ENCODE results near the gene NELFCD.

The NELFCD gene

DNA sequence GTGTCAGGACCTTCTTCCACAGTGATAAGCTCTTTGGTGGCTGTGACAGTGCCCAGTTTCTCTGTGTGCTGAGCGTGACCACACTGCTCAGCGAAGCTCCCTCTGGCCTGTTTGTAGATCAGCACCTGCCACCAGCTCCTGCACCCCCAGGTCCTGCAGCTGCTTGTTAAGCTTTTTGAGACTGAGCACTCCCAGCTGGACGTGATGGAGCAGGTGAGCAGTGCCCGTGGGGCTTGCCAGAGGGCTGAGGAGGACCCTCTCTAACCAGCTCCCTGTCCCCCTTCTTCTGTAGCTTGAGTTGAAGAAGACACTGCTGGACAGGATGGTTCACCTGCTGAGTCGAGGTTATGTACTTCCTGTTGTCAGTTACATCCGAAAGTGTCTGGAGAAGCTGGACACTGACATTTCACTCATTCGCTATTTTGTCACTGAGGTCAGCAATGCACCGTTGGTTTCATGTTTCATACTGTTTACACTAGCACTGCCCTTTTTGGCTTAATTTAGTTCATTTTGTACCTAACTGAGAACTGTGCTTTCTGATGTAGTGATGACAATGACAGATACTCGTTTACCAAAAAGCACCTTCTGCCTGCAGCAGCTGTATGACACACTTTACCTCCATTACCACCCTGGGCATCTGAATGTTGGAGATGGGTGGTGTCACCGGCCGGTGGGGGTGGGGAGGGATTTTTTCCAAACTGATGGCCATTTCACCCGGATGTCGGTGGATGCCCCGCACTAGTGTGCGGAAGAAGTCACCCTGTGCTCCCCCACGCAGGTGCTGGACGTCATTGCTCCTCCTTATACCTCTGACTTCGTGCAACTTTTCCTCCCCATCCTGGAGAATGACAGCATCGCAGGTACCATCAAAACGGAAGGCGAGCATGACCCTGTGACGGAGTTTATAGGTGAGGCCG is 12.5 kb downstream of the NELFCD start:
- TF ChIP-seq EP300 (IDR thresholded peaks at IDR 0.05; ENCODE audit: borderline replicate concordance) (no peak), FOXM1 (IDR thresholded peaks at IDR 0.05; ENCODE audit: borderline replicate concordance, low read depth) (no peak), NFIC (IDR thresholded peaks at IDR 0.05) (no peak), RAD21 (IDR thresholded peaks at IDR 0.05; ENCODE audit: low read depth) (no peak), EGR1 (IDR thresholded peaks at IDR 0.05) (no peak), TAF1 (IDR thresholded peaks at IDR 0.05; ENCODE audit: low read depth) (no peak), YY1 (IDR thresholded peaks at IDR 0.05; ENCODE audit: low read depth) (no peak), CREB1 (IDR thresholded peaks at IDR 0.05; ENCODE audit: low read depth) (no peak), TCF12 (IDR thresholded peaks at IDR 0.05; ENCODE audit: low read depth) (no peak), TEAD4 (IDR thresholded peaks at IDR 0.05) (no peak)
- TF ChIP-seq, protein P1, sequence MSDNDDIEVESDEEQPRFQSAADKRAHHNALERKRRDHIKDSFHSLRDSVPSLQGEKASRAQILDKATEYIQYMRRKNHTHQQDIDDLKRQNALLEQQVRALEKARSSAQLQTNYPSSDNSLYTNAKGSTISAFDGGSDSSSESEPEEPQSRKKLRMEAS (IDR thresholded peaks at IDR 0.05) = no peak
- TF ChIP-seq, protein P2, sequence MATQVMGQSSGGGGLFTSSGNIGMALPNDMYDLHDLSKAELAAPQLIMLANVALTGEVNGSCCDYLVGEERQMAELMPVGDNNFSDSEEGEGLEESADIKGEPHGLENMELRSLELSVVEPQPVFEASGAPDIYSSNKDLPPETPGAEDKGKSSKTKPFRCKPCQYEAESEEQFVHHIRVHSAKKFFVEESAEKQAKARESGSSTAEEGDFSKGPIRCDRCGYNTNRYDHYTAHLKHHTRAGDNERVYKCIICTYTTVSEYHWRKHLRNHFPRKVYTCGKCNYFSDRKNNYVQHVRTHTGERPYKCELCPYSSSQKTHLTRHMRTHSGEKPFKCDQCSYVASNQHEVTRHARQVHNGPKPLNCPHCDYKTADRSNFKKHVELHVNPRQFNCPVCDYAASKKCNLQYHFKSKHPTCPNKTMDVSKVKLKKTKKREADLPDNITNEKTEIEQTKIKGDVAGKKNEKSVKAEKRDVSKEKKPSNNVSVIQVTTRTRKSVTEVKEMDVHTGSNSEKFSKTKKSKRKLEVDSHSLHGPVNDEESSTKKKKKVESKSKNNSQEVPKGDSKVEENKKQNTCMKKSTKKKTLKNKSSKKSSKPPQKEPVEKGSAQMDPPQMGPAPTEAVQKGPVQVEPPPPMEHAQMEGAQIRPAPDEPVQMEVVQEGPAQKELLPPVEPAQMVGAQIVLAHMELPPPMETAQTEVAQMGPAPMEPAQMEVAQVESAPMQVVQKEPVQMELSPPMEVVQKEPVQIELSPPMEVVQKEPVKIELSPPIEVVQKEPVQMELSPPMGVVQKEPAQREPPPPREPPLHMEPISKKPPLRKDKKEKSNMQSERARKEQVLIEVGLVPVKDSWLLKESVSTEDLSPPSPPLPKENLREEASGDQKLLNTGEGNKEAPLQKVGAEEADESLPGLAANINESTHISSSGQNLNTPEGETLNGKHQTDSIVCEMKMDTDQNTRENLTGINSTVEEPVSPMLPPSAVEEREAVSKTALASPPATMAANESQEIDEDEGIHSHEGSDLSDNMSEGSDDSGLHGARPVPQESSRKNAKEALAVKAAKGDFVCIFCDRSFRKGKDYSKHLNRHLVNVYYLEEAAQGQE (IDR thresholded peaks at IDR 0.05; ENCODE audit: low read depth) = no peak
- TF ChIP-seq, protein P3, sequence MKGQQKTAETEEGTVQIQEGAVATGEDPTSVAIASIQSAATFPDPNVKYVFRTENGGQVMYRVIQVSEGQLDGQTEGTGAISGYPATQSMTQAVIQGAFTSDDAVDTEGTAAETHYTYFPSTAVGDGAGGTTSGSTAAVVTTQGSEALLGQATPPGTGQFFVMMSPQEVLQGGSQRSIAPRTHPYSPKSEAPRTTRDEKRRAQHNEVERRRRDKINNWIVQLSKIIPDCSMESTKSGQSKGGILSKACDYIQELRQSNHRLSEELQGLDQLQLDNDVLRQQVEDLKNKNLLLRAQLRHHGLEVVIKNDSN (IDR thresholded peaks at IDR 0.05) = no peak

DNA sequence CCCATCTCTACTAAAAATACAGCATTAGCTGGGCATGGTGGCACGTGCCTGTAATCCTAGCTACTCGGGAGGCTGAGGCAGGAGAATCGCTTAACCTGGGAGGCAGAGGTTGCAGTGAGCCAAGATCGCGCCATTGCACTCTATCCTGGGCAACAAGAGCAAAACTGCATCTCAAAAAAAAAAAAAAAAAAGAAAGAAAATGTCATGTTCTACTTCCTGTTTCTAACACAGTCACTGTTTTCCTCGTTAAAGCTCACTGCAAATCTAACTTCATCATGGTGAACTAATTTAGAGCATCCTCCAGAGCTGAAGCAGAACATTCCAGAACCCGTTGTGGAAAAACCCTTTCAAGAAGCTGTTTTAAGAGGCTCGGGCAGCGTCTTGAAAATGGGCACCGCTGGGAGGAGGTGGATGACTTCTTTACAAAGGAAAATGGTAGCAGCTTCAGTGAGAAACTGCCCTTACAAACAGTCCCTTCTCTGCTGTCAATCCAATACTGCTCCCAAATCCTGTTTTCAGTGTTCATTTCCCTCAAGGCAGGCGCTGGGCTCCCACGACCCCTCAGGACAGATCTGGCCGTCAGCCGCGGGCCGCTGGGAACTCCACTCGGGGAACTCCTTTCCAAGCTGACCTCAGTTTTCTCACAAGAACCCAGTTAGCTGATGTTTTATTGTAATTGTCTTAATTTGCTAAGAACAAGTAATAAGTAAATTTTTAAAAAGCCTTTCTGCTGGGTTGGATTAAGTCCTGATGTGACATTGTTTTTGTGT is 13.5 kb downstream of the NELFCD start:
- TF ChIP-seq TEAD4 (IDR thresholded peaks at IDR 0.05) (no peak), FOXM1 (IDR thresholded peaks at IDR 0.05; ENCODE audit: borderline replicate concordance, low read depth) (no peak), YY1 (IDR thresholded peaks at IDR 0.05; ENCODE audit: low read depth) (no peak), TCF12 (IDR thresholded peaks at IDR 0.05; ENCODE audit: low read depth) (no peak), EP300 (IDR thresholded peaks at IDR 0.05; ENCODE audit: borderline replicate concordance) (no peak), NFIC (IDR thresholded peaks at IDR 0.05) (no peak), RAD21 (IDR thresholded peaks at IDR 0.05; ENCODE audit: low read depth) (no peak)

DNA sequence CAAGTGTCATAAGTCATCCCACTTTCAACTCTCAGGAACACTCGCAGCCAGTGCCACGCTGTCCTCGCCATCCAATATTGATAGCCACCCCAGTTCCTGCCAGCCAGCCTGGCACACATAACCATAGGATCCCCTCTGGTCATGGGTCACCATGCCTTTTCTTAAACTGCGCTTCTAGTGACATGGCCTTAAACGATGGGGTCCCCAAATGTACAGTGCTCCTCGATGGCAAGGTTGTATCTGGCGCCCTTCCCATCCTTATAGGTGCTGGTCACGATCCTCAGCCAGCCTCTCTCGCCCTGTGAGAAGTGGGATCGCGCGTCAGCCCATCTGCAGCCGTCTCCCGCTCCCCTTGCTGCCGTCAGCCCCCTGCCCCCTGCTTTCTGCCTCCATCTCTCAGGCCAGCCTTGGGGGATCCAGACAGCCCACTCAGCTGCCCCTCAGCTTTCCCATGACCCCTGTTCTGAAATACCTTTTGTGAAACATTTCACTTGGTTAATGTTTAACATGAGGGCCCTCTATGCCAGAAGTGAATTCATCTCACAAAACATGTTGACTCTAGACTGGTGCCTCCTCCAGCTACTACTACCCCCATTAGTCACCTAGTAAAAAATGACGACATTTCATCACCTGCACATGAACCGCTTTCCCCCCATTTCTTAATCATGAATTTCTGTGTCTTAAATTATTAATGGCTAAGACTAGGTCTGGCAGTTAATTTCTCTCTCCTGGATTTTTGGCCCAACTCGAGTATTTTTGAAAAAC is 14.6 kb downstream of the NELFCD start:
- TF ChIP-seq FOXM1 (IDR thresholded peaks at IDR 0.05; ENCODE audit: borderline replicate concordance, low read depth) (no peak), TEAD4 (IDR thresholded peaks at IDR 0.05) (no peak), YY1 (IDR thresholded peaks at IDR 0.05; ENCODE audit: low read depth) (no peak), TAF1 (IDR thresholded peaks at IDR 0.05; ENCODE audit: low read depth) (no peak), TCF12 (IDR thresholded peaks at IDR 0.05; ENCODE audit: low read depth) (no peak), CREB1 (IDR thresholded peaks at IDR 0.05; ENCODE audit: low read depth) (no peak), ZBTB7A (IDR thresholded peaks at IDR 0.05; ENCODE audit: low read depth) (no peak), RAD21 (IDR thresholded peaks at IDR 0.05; ENCODE audit: low read depth) (no peak), NFIC (IDR thresholded peaks at IDR 0.05) (no peak), EGR1 (IDR thresholded peaks at IDR 0.05) (no peak), CEBPB (IDR thresholded peaks at IDR 0.05) (no peak), EP300 (IDR thresholded peaks at IDR 0.05; ENCODE audit: borderline replicate concordance) (no peak)
- TF ChIP-seq, protein P3 (IDR thresholded peaks at IDR 0.05) = no peak
- TF ChIP-seq, protein P1 (IDR thresholded peaks at IDR 0.05) = no peak
- TF ChIP-seq, protein P2 (IDR thresholded peaks at IDR 0.05; ENCODE audit: low read depth) = no peak

DNA sequence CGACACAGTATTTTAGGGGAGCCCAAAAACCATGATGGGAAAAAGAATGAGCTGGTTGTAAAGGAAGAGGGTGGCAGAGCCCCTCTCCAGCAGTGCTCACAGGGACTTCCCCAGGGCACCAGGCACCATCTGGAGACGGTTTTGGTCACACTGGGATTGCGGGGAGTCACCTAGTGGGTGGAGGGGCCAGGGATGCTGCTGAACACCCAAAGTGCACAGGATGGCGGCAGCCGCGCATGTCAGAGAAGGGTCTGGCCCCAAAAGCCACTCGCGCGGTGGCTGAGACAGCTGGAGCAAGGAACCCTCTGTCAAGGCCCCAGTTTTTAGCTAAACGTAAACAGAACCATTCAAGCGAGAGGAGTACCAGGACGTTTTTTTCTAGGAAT is 15.2 kb downstream of the NELFCD start:
- TF ChIP-seq TAF1 (IDR thresholded peaks at IDR 0.05; ENCODE audit: low read depth) (no peak), EGR1 (IDR thresholded peaks at IDR 0.05) (no peak), TCF12 (IDR thresholded peaks at IDR 0.05; ENCODE audit: low read depth) (no peak), CEBPB (IDR thresholded peaks at IDR 0.05) (no peak), ZBTB7A (IDR thresholded peaks at IDR 0.05; ENCODE audit: low read depth) (no peak), NFIC (IDR thresholded peaks at IDR 0.05) (no peak), YY1 (IDR thresholded peaks at IDR 0.05; ENCODE audit: low read depth) (no peak), CREB1 (IDR thresholded peaks at IDR 0.05; ENCODE audit: low read depth) (no peak), TEAD4 (IDR thresholded peaks at IDR 0.05) (no peak), EP300 (IDR thresholded peaks at IDR 0.05; ENCODE audit: borderline replicate concordance) (no peak), RAD21 (IDR thresholded peaks at IDR 0.05; ENCODE audit: low read depth) (no peak), FOXM1 (IDR thresholded peaks at IDR 0.05; ENCODE audit: borderline replicate concordance, low read depth) (no peak)
- TF ChIP-seq, protein P3 (IDR thresholded peaks at IDR 0.05) = no peak
- TF ChIP-seq, protein P1 (IDR thresholded peaks at IDR 0.05) = no peak
- TF ChIP-seq, protein P2 (IDR thresholded peaks at IDR 0.05; ENCODE audit: low read depth) = no peak
